ENCODE results near the gene NPIPB8. TPM values are rescaled to one million over a fixed set of nuclear protein-coding genes. Genes with fewer than 3 reads are reported as not detected.
"Not testable (repeated sequence)": the region's sequence is repeated elsewhere in the genome, so short reads cannot be mapped to it uniquely, and the experiment has no call there.

NPIPB8 gene
- total and polyA plus RNA-seq, 7 donors: 0.12 to 1.8 (median 0.41) TPM; not detected in 3

DNA sequence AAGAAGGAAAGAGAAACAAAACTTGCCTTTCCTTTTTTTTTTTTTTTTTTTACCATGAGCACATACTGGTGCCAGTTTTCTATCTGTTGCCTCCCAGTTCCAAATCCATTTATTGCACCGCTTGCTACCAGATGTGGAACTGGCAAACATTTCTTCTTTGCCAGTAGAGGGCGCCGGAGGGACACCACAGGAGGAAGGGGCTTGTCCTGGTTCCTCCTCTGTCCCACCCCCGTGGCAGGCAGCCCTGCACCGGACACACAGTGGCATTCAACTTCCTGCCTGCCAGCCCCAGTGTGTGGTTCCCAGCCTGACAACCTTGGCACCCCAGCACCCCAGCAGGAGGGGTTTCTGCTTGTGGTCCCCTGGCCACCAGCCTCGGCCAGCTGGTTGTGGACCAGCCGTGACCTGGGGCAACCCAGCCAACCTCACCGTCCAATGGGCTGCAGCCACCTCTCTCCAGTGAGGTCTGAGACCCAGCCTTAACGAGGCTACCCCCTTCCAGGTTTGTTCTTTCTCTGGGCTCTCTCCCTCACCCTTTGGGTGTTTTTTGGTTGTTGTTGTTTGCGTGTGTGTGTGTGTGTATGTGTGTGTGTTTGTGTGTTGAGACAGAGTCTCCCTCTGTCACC, 50.6 kb downstream of the NPIPB8 start:
- not testable (repeated sequence) for H3K4me3 ChIP-seq
- WGBS, 2 donors: 41 to 46% methylated on average over 1 of the region's 10 CpGs

DNA sequence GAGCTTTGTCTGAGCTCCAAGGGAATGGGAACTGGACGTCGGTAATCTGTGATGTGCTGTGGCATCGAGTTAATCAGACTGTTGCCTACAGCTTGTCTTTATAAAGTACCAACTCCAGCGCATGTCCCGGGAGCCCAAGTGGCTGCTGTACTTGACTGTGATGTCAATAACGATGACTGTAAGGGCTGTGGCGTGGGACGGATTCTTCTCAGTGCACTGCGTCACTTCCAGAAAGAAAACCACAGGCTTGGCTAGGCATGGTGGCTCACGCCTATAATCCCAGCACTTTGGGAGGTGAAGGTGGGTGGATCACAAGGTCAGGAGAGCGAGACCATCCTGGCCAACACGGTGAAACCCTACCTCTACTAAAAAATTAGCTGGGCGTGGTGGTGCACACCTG, 51.6 kb downstream of the NPIPB8 start:
- H3K27ac ChIP-seq; H3K36me3 ChIP-seq; H3K9me3 ChIP-seq; H3K4me3 ChIP-seq; H3K4me1 ChIP-seq; H3K27me3 ChIP-seq; intact Hi-C loops (cut with DNase I); DNase-seq: not testable (repeated sequence)
- 83 to 88% methylated on average over 3 of the region's 13 CpGs for WGBS, 2 donors

More for the DNA sequence above, 50.6 kb downstream of the NPIPB8 start:
- H3K9me3 ChIP-seq; DNase-seq; H3K4me1 ChIP-seq; H3K27ac ChIP-seq; H3K27me3 ChIP-seq; intact Hi-C loops (cut with DNase I); H3K36me3 ChIP-seq: not testable (repeated sequence)

GRCh38 chr16:28691722-28692121, 53.9 kb downstream of the NPIPB8 start:
- intact Hi-C loops (cut with DNase I); H3K27me3 ChIP-seq; H3K4me1 ChIP-seq; H3K36me3 ChIP-seq; H3K27ac ChIP-seq; H3K4me3 ChIP-seq; H3K9me3 ChIP-seq; DNase-seq: not testable (repeated sequence)
- 77 to 88% methylated on average over 2 to 3 of the region's 4 CpGs for WGBS, 2 donors

GRCh38 chr16:28693257-28693950, 55.5 kb downstream of the NPIPB8 start:
- DNase-seq; H3K4me1 ChIP-seq; H3K27ac ChIP-seq; intact Hi-C loops (cut with DNase I); H3K36me3 ChIP-seq; H3K4me3 ChIP-seq; H3K9me3 ChIP-seq; H3K27me3 ChIP-seq: not testable (repeated sequence)
- WGBS, 2 donors: 40% methylated on average over 1 of the region's 11 CpGs; no CpG with 5 or more reads in 1 of the 2 donors

- H3K9me3 ChIP-seq; DNase-seq; H3K27me3 ChIP-seq; H3K4me3 ChIP-seq; H3K4me1 ChIP-seq; intact Hi-C loops (cut with DNase I); H3K27ac ChIP-seq; H3K36me3 ChIP-seq: not testable (repeated sequence)
- 100% methylated on average over 2 of the region's 9 CpGs for WGBS, 2 donors
Measured at GRCh38 chr16:28699792-28700191, 61.9 kb downstream of the NPIPB8 start.

DNA sequence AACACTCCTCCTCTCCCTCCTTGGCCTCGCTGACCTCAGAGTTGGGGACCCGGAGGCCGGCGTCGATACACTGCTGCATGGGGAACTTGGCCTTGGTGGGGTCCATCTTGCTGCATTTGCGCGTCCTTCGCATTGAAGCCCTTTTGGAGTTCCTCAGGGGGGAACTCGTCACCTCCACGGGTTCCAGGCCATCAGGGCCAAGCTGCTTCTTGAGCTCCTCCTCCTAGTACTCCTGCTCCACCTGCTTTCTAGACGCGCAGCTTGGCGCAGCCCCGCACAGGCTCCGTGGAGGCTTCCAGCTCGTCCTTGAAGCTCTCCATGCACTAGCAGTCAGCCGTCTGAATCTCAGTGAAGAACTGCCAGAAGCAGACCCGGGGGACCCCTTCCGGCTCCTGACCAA, 62.5 kb downstream of the NPIPB8 start:
- DNase-seq; intact Hi-C loops (cut with DNase I); H3K9me3 ChIP-seq; H3K27ac ChIP-seq; H3K27me3 ChIP-seq; H3K4me1 ChIP-seq; H3K4me3 ChIP-seq; H3K36me3 ChIP-seq: not testable (repeated sequence)
- 84 to 94% methylated on average over 17 of the region's 19 CpGs for WGBS, 2 donors

- H3K9me3 ChIP-seq; H3K4me1 ChIP-seq; H3K4me3 ChIP-seq; H3K27ac ChIP-seq; H3K27me3 ChIP-seq; intact Hi-C loops (cut with DNase I); H3K36me3 ChIP-seq; DNase-seq: not testable (repeated sequence)
- WGBS, 2 donors: no CpG with 5 or more reads among the region's 8 CpGs
Measured at GRCh38 chr16:28701384-28701783, 63.5 kb downstream of the NPIPB8 start.

- 65 to 83% methylated on average over 4 to 5 of the region's 7 CpGs for WGBS, 2 donors
- intact Hi-C loops (cut with DNase I); H3K27ac ChIP-seq; H3K36me3 ChIP-seq; H3K4me3 ChIP-seq; H3K27me3 ChIP-seq; DNase-seq; H3K4me1 ChIP-seq; H3K9me3 ChIP-seq: not testable (repeated sequence)
Measured at GRCh38 chr16:28704246-28704645, 66.4 kb downstream of the NPIPB8 start.

Other genes starting within 250 kb of the NPIPB8 start
- gene EIF3CL, start 234.2 kb upstream of the NPIPB8 start, total RNA-seq: 100 to 1,000 TPM; 107 to 235 (median 116) TPM
- gene EIF3CL, start 234.2 kb upstream of the NPIPB8 start, polyA plus RNA-seq: 10 to 100 TPM; 46.2 to 54.6 (median 48.5) TPM
- gene NPIPB7, start 165.7 kb upstream of the NPIPB8 start, total RNA-seq: not detected
- gene NPIPB7, start 165.7 kb upstream of the NPIPB8 start, polyA plus RNA-seq: 1 to 10 TPM in 1 of 3 donors, under 1 TPM in 2; 0.48 to 1.8 (median 0.92) TPM
- 10 to 100 TPM; 16.8 to 23.0 (median 17.9) TPM for gene CLN3, start 146.0 kb upstream of the NPIPB8 start, total RNA-seq
- 100 to 1,000 TPM in 1 of 3 donors, 10 to 100 TPM in 2; 31.2 to 123 (median 53.6) TPM for gene CLN3, start 146.0 kb upstream of the NPIPB8 start, polyA plus RNA-seq
- gene APOBR, start 143.4 kb upstream of the NPIPB8 start, total RNA-seq: 1 to 10 TPM in 2 of 4 donors, under 1 TPM in 2; 0.68 to 1.1 (median 1.0) TPM
- gene APOBR, start 143.4 kb upstream of the NPIPB8 start, polyA plus RNA-seq: 10 to 100 TPM; 10.8 to 94.5 (median 24.0) TPM
- not detected for gene IL27, start 131.2 kb upstream of the NPIPB8 start, total RNA-seq
- under 1 TPM in 1 of 3 donors, not detected in 2; 0.22 TPM for gene IL27, start 131.2 kb upstream of the NPIPB8 start, polyA plus RNA-seq
- gene NUPR1, start 99.1 kb upstream of the NPIPB8 start, total RNA-seq: 10 to 100 TPM; 54.3 to 83.9 (median 63.4) TPM
- gene NUPR1, start 99.1 kb upstream of the NPIPB8 start, polyA plus RNA-seq: 100 to 1,000 TPM in 2 of 3 donors, 10 to 100 TPM in 1; 48.6 to 318 (median 171) TPM
- 10 to 100 TPM; 38.5 to 58.7 (median 44.9) TPM for gene SGF29, start 84.1 kb upstream of the NPIPB8 start, total RNA-seq
- 10 to 100 TPM; 13.2 to 22.9 (median 15.6) TPM for gene SGF29, start 84.1 kb upstream of the NPIPB8 start, polyA plus RNA-seq
- 1 to 10 TPM in 1 of 4 donors, under 1 TPM in 1, not detected in 2; 0.71 to 1.9 TPM for gene SULT1A2, start 41.0 kb upstream of the NPIPB8 start, total RNA-seq
- gene SULT1A2, start 41.0 kb upstream of the NPIPB8 start, polyA plus RNA-seq: 100 to 1,000 TPM in 1 of 3 donors, 10 to 100 TPM in 2; 20.4 to 101 (median 25.1) TPM
- gene SULT1A1, start 28.0 kb upstream of the NPIPB8 start, total RNA-seq: 10 to 100 TPM; 10.2 to 27.7 (median 15.0) TPM
- 100 to 1,000 TPM in 2 of 3 donors, 10 to 100 TPM in 1; 89.4 to 283 (median 276) TPM for gene SULT1A1, start 28.0 kb upstream of the NPIPB8 start, polyA plus RNA-seq
- 100 to 1,000 TPM in 3 of 4 donors, 10 to 100 TPM in 1; 67.4 to 249 (median 134) TPM for gene EIF3C, start 73.4 kb downstream of the NPIPB8 start, total RNA-seq
- gene EIF3C, start 73.4 kb downstream of the NPIPB8 start, polyA plus RNA-seq: 100 to 1,000 TPM; 220 to 455 (median 265) TPM
- 1 to 10 TPM in 2 of 4 donors, under 1 TPM in 1, not detected in 1; 0.49 to 7.5 (median 1.8) TPM for gene NPIPB9, start 113.7 kb downstream of the NPIPB8 start, total RNA-seq
- gene NPIPB9, start 113.7 kb downstream of the NPIPB8 start, polyA plus RNA-seq: under 1 TPM in 1 of 3 donors, not detected in 2; 0.87 TPM
- 10 to 100 TPM; 40.2 to 75.1 (median 52.2) TPM for gene ATXN2L, start 184.9 kb downstream of the NPIPB8 start, total RNA-seq
- gene ATXN2L, start 184.9 kb downstream of the NPIPB8 start, polyA plus RNA-seq: 10 to 100 TPM; 25.9 to 89.9 (median 30.0) TPM
- gene TUFM, start 208.3 kb downstream of the NPIPB8 start, total RNA-seq: 100 to 1,000 TPM in 1 of 4 donors, 10 to 100 TPM in 3; 75.3 to 115 (median 89.8) TPM
- gene TUFM, start 208.3 kb downstream of the NPIPB8 start, polyA plus RNA-seq: 100 to 1,000 TPM; 102 to 289 (median 151) TPM
- gene SH2B1, start 225.8 kb downstream of the NPIPB8 start, total RNA-seq: 10 to 100 TPM; 23.5 to 50.4 (median 24.7) TPM
- gene SH2B1, start 225.8 kb downstream of the NPIPB8 start, polyA plus RNA-seq: 10 to 100 TPM; 29.1 to 51.4 (median 36.0) TPM
- under 1 TPM in 2 of 4 donors, not detected in 2; 0.36 to 0.49 TPM for gene ATP2A1, start 240.4 kb downstream of the NPIPB8 start, total RNA-seq
- gene ATP2A1, start 240.4 kb downstream of the NPIPB8 start, polyA plus RNA-seq: 1 to 10 TPM in 2 of 3 donors, not detected in 1; 1.2 to 1.6 TPM